ENCODE measurements around the gene CDH4. TPM values are rescaled to one million over a fixed set of nuclear protein-coding genes. Genes with fewer than 3 reads are reported as not detected.

The CDH4 gene
- polyA plus RNA-seq, 1 experiment, result 1.5 TPM

DNA sequence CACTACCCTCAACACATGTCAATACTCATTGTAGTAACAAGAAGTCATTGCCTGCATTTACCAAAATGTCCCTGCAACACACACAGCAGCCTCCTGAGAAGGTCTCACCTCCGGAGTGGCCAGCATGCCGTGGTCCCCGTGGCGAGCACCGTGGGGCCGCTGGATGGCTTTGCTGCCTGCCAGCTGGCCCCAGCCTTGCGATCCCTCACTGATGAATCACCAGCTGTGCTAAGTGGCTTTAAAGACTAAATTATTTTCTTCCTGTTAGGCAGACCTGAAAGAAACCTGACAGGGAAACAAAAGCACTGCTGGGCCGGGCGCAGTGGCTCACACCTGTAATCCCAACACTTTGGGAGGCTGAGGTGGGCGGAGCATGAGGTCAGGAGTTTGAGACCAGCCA, 306.7 kb downstream of the CDH4 start:
- DNase-seq (ENCODE audit: low read depth), result no peak
- H3K36me3 ChIP-seq (ENCODE audit: control insufficient read depth, insufficient read depth, low read length), result no peaks in the 10 kb centered on the region
- CTCF ChIA-PET, result interaction anchor here (0.7 to 1.2 kb wide), 2 partner anchors 15 to 87 kb away, joined by 3 read pairs; no protein-coding TSS in a partner anchor
- no peak overlapping the region for H3K4me3 ChIP-seq (ENCODE audit: low read depth, low read length)
- POLR2A ChIA-PET, result no interaction called here
- TF ChIP-seq, protein P1, sequence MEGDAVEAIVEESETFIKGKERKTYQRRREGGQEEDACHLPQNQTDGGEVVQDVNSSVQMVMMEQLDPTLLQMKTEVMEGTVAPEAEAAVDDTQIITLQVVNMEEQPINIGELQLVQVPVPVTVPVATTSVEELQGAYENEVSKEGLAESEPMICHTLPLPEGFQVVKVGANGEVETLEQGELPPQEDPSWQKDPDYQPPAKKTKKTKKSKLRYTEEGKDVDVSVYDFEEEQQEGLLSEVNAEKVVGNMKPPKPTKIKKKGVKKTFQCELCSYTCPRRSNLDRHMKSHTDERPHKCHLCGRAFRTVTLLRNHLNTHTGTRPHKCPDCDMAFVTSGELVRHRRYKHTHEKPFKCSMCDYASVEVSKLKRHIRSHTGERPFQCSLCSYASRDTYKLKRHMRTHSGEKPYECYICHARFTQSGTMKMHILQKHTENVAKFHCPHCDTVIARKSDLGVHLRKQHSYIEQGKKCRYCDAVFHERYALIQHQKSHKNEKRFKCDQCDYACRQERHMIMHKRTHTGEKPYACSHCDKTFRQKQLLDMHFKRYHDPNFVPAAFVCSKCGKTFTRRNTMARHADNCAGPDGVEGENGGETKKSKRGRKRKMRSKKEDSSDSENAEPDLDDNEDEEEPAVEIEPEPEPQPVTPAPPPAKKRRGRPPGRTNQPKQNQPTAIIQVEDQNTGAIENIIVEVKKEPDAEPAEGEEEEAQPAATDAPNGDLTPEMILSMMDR (IDR thresholded peaks at IDR 0.05; ENCODE audit: insufficient read depth, low read depth, low read length), result no peak
- no peaks in the 10 kb centered on the region for H3K27me3 ChIP-seq (ENCODE audit: control insufficient read depth, insufficient read depth, low read length)

DNA sequence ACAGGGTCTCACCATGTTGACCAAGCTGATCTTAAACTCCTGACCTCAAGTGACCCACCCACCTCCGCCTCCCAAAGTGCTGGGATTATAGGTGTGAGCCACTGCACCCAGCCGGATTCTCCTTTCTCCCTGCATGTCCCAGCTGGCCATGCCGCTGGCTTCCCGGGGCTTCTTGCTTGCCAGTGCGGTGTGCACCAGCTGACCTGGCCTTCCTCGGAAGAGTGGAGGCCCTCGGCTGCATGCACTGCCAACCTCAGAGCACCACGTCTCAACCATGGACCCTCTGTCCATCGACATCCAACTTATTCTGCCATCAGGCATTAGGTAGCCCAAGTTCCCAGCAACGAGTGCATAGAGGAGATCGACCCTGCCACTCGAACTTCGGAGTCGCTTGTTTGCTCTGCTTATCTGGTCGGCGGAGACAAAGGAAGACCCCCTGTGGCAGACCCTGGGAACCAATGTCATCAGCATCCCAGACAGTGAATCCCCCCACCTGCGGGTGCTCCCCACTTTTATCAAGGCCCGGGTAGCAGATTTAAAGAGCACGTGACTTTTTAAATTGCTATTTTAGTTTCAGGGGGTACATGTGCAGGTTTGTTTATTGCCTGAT, 307.8 kb downstream of the CDH4 start:
- no peak overlapping the region for H3K4me3 ChIP-seq (ENCODE audit: low read depth, low read length)
- H3K36me3 ChIP-seq (ENCODE audit: control insufficient read depth, insufficient read depth, low read length), result no peaks in the 10 kb centered on the region
- no peaks in the 10 kb centered on the region for H3K27me3 ChIP-seq (ENCODE audit: control insufficient read depth, insufficient read depth, low read length)
- CTCF ChIA-PET, result interaction anchor here (0.7 to 1.1 kb wide), 3 partner anchors 15 to 298 kb away, joined by 3 to 4 read pairs (median 3); no protein-coding TSS in a partner anchor
- TF ChIP-seq, protein P1 (IDR thresholded peaks at IDR 0.05; ENCODE audit: insufficient read depth, low read depth, low read length), result no peak
- POLR2A ChIA-PET, result no interaction called here
- no peak for DNase-seq (ENCODE audit: low read depth)

DNA sequence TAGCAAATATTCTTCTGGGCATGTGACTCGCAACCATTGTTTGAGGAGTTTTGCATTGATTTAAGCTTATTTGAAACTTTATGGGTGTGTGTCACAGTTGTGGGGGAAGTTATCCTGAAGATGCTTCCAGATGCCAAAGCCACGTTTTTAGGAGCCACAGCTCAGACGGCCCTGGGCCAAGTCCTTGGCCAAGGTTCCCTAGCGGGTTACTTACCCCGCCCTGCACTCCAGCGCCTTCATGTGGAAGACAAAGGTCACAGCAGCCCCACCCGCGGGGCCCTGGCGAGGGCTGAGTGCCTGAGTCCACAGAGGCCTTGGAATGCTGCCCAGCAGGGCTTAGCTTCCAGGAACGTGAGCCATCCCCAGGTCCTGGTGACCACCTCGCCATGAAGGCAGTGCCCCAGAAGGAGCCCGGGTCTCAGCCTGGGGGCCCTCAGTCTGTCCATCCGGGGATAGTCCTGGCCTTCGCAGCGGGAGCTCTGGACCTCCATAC, 308.3 kb downstream of the CDH4 start:
- H3K36me3 ChIP-seq (ENCODE audit: control insufficient read depth, insufficient read depth, low read length), result no peaks in the 10 kb centered on the region
- H3K27me3 ChIP-seq (ENCODE audit: control insufficient read depth, insufficient read depth, low read length), result no peaks in the 10 kb centered on the region
- ChIA-PET CTCF (interaction anchor here (0.7 to 1.1 kb wide), 2 partner anchors 14 to 297 kb away, joined by 3 to 4 read pairs; no protein-coding TSS in a partner anchor), POLR2A (no interaction called here)
- no peak overlapping the region for H3K4me3 ChIP-seq (ENCODE audit: low read depth, low read length)
- TF ChIP-seq, protein P1 (IDR thresholded peaks at IDR 0.05; ENCODE audit: insufficient read depth, low read depth, low read length), result peak; percentile 40; the same call in 1 of the 2 replicates
- peak; percentile 44 for DNase-seq (ENCODE audit: low read depth)

DNA sequence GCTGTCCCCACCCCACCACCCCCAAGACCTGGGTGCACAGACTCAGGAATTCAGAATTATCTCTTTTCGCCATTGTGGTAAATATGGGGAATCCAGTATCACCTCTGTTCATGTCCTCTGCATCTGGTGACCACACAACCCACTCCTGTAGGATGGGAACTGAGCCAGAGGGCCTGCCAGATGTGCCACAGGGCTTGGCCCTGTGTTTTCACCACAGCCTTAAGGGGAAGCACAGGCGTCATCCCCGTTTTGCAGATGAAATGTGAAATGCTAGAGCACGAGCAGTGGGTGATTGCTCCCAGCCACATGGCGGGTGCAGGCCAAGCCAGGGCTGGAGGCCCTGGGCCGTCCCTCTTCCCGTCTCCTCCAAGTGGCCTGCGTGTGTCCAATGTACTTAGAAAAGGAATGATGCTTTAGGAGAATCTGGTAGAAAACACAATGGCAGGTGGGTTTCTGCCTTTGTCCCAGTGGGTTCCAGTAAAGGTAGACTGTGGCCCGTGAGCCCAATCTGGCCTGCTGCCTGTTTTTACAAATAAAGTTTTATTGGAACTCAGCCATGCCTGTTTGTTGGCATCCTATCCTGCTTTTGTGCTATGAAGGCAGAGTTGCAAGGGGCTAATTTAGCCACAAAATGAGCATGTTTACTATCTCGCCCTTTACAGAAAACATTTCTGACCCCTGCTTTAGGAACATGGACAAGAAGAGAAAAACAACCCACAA, 309.2 kb downstream of the CDH4 start:
- no peaks in the 10 kb centered on the region for H3K36me3 ChIP-seq (ENCODE audit: control insufficient read depth, insufficient read depth, low read length)
- no peak for DNase-seq (ENCODE audit: low read depth)
- no peak overlapping the region for H3K4me3 ChIP-seq (ENCODE audit: low read depth, low read length)
- ChIA-PET CTCF (interaction anchor here (1.1 kb wide), 1 partner anchor 13 kb away, joined by 4 read pairs; no protein-coding TSS in a partner anchor), POLR2A (no interaction called here)
- TF ChIP-seq, protein P1 (IDR thresholded peaks at IDR 0.05; ENCODE audit: insufficient read depth, low read depth, low read length), result no peak
- H3K27me3 ChIP-seq (ENCODE audit: control insufficient read depth, insufficient read depth, low read length), result no peaks in the 10 kb centered on the region

DNA sequence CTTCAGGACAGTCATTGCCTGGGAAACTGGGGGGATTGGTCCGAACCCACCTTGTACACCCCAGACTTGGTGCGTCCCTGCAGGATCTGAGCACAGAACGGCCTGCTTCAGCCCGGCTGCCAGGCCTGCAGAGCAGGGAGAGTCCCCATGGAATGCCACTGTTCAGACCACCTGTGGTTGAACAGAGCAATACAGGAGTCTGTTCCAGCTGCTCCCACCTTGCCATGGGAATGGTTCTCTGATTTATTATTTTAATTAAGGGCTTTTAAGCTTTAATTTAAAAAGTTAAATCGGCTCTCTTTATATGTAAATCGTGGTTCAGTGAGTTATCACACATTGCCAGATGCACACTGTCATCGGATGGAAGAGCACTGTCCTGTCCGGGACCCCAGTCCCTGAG, 310.4 kb downstream of the CDH4 start:
- ChIA-PET POLR2A (no interaction called here), CTCF (no interaction called here)
- TF ChIP-seq, protein P1 (IDR thresholded peaks at IDR 0.05; ENCODE audit: insufficient read depth, low read depth, low read length), result no peak
- Histone ChIP-seq H3K36me3 (ENCODE audit: control insufficient read depth, insufficient read depth, low read length) (no peaks in the 10 kb centered on the region), H3K27me3 (ENCODE audit: control insufficient read depth, insufficient read depth, low read length) (no peaks in the 10 kb centered on the region), H3K4me3 (ENCODE audit: low read depth, low read length) (no peak overlapping the region)
- no peak for DNase-seq (ENCODE audit: low read depth)

Data from BJ (cell line).